SK-N-SH (cell line): ENCODE results near the gene HUWE1. TPM values are rescaled to one million over a fixed set of nuclear protein-coding genes. Genes with fewer than 3 reads are reported as not detected.

Experiments
- CTCF ChIA-PET: fragments of 300-600, 350-600 bp; formaldehyde crosslinking; extraction: SDS; loops from one replicate; lab custom pipeline; 2021; lab: Yijun Ruan, JAX
- POLR2A ChIA-PET: fragments of 350-600 bp; sonication (Branson Sonifier 250); formaldehyde crosslinking; extraction: SDS; loops from one replicate; lab custom pipeline; 2020; ENCODE audit warnings: antibody characterized with exemption, inconsistent platforms; lab: Yijun Ruan, JAX
- DNase-seq: peaks from one replicate; pipeline ENCODE4 v3.0.0; 2012
- H2AFZ ChIP-seq: fragments of 200-600 bp; sonication (generic); 2 replicates; pipeline ENCODE4 v1.8.1; 2016; ENCODE audit warnings: antibody characterized with exemption, mild to moderate bottlenecking, low read depth
- H3F3A ChIP-seq: fragments of 200-600 bp; sonication (generic); replicated peaks from 2 replicates; pipeline ENCODE3; 2016; ENCODE audit warnings: antibody characterized with exemption, mild to moderate bottlenecking; ENCODE audit not compliant: insufficient read depth
- H3K27ac ChIP-seq, 2 experiments: fragments of 200-500 bp in 1 of 2; fragments of 200-600 bp in 1 of 2; sonication (Bioruptor generic) in 1 of 2; sonication (generic), shearing (Covaris generic) in 1 of 2; 2 replicates each; pipeline versions ENCODE4 v1.5.1 to v1.6.1; 2014 to 2016; ENCODE audit warnings: low read depth in 2 of 2, inconsistent platforms in 1 of 2, low read length in 1 of 2, mild to moderate bottlenecking in 1 of 2, mixed read lengths in 1 of 2
- H3K27me3 ChIP-seq: fragments of 200-600 bp; sonication (generic), shearing (Covaris generic); 2 replicates; pipeline ENCODE4 v1.6.1; 2016; ENCODE audit warnings: mixed run types; ENCODE audit not compliant: insufficient read depth
- H3K36me3 ChIP-seq, 2 experiments: fragments of 200-500 bp in 1 of 2; fragments of 200-600 bp in 1 of 2; sonication (Bioruptor generic) in 1 of 2; sonication (generic) in 1 of 2; replicated peaks in 1 of 2; 2 replicates each; pipeline versions ENCODE3 to v1.5.1; 2014 to 2016; ENCODE audit warnings: low read length in 1 of 2, mild to moderate bottlenecking in 1 of 2; ENCODE audit not compliant: insufficient read depth in 2 of 2, control insufficient read depth in 1 of 2
- H3K4me1 ChIP-seq, 2 experiments: fragments of 200-500 bp in 1 of 2; fragments of 200-600 bp in 1 of 2; sonication (Bioruptor generic) in 1 of 2; sonication (generic), shearing (Covaris generic) in 1 of 2; 2 replicates each; pipeline versions ENCODE4 v1.5.1 to v1.6.1; 2014 to 2016; ENCODE audit warnings: low read depth in 1 of 2, low read length in 1 of 2, mixed run types in 1 of 2; ENCODE audit not compliant: insufficient read depth in 2 of 2, control insufficient read depth in 1 of 2
- H3K4me2 ChIP-seq: fragments of 200-600 bp; sonication (generic), shearing (Covaris generic); 2 replicates; pipeline ENCODE4 v1.6.1; 2017; ENCODE audit warnings: mixed run types
- H3K4me3 ChIP-seq, 2 experiments: fragments of 200-500 bp in 1 of 2; fragments of 200-600 bp in 1 of 2; sonication (Bioruptor generic) in 1 of 2; sonication (generic), shearing (Covaris generic) in 1 of 2; 2 replicates each; pipeline versions ENCODE4 v1.5.1 to v1.8.1; 2014 to 2016; ENCODE audit warnings: low read depth in 2 of 2, inconsistent platforms in 1 of 2, low read length in 1 of 2, mild to moderate bottlenecking in 1 of 2, mixed read lengths in 1 of 2, moderate library complexity in 1 of 2
- H3K79me2 ChIP-seq: fragments of 200-600 bp; sonication (generic); 2 replicates; pipeline ENCODE4 v1.8.1; 2017; ENCODE audit warnings: mild to moderate bottlenecking; ENCODE audit not compliant: insufficient read depth
- H3K9ac ChIP-seq: fragments of 200-600 bp; sonication (generic); 2 replicates; pipeline ENCODE4 v1.6.1; 2017; ENCODE audit warnings: mixed run types
- H3K9me2 ChIP-seq: fragments of 200-600 bp; sonication (generic); 2 replicates; pipeline ENCODE4 v1.6.1; 2017; ENCODE audit warnings: mixed run types
- H3K9me3 ChIP-seq: fragments of 200-600 bp; sonication (generic); 2 replicates; pipeline ENCODE4 v1.6.1; 2017; ENCODE audit warnings: mixed run types, mild to moderate bottlenecking, moderate library complexity
- H4K20me1 ChIP-seq: fragments of 200-600 bp; sonication (generic); 2 replicates; pipeline ENCODE4 v1.6.1; 2017; ENCODE audit warnings: mild to moderate bottlenecking, mixed run types; ENCODE audit not compliant: insufficient read depth
- EP300 ChIP-seq, 2 experiments: IDR thresholded peaks; 2 replicates each; pipeline versions ENCODE4 v1.4.0 to v1.6.1; 2012; ENCODE audit warnings: borderline replicate concordance in 1 of 2, low read depth in 1 of 2, low read length in 1 of 2
- FOSL2 ChIP-seq: IDR thresholded peaks from 2 replicates; pipeline ENCODE4 v1.4.0; 2012; ENCODE audit warnings: low read depth, mild to moderate bottlenecking, moderate library complexity, borderline replicate concordance
- GATA2 ChIP-seq: sonication (generic); formaldehyde crosslinking; IDR thresholded peaks from 2 replicates; pipeline ENCODE4 v1.5.0; 2020; ENCODE audit warnings: mild to moderate bottlenecking, missing genetic modification reagents
- JUND ChIP-seq: IDR thresholded peaks from 2 replicates; pipeline ENCODE4 v1.4.0; 2012
- MEF2A ChIP-seq: IDR thresholded peaks from 2 replicates; pipeline ENCODE4 v1.4.0; 2012; ENCODE audit warnings: low read depth, borderline replicate concordance
- MXI1 ChIP-seq: IDR thresholded peaks from 2 replicates; pipeline ENCODE4 v1.6.1; 2012; ENCODE audit warnings: mild to moderate bottlenecking, low read depth, low read length, improper control_type of control experiment
- NFIC ChIP-seq: IDR thresholded peaks from 2 replicates; pipeline ENCODE4 v1.4.0; 2012; ENCODE audit warnings: borderline replicate concordance
- NRF1 ChIP-seq: IDR thresholded peaks from 2 replicates; pipeline ENCODE4 v1.6.1; 2012; ENCODE audit warnings: low read depth, mild to moderate bottlenecking, low read length
- POLR2AphosphoS5 ChIP-seq: IDR thresholded peaks from 2 replicates; pipeline ENCODE4 v1.6.1; 2012; ENCODE audit warnings: low read depth, low read length
- RAD21 ChIP-seq: IDR thresholded peaks from 2 replicates; pipeline ENCODE4 v1.6.1; 2012; ENCODE audit warnings: mild to moderate bottlenecking, low read length
- RCOR1 ChIP-seq: fragments of 150-350 bp; IDR thresholded peaks from 2 replicates; pipeline ENCODE4 v1.6.1; 2017; ENCODE audit warnings: antibody characterized with exemption, low read length
- RFX5 ChIP-seq: IDR thresholded peaks from 2 replicates; pipeline ENCODE4 v1.6.1; 2012; ENCODE audit warnings: mild to moderate bottlenecking, improper control_type of control experiment, low read length
- SMC3 ChIP-seq: IDR thresholded peaks from 2 replicates; pipeline ENCODE4 v1.6.1; 2012; ENCODE audit warnings: low read depth, low read length, improper control_type of control experiment
- TCF12 ChIP-seq: IDR thresholded peaks from 2 replicates; pipeline ENCODE4 v1.4.0; 2012
- TEAD4 ChIP-seq: IDR thresholded peaks from 2 replicates; pipeline ENCODE4 v1.4.0; 2012; ENCODE audit warnings: mild to moderate bottlenecking, borderline replicate concordance; ENCODE audit not compliant: insufficient read depth
- WGBS: methylation state at CpG from one replicate; pipeline ENCODE4 v1.1.6; 2017; ENCODE audit warnings: low lambda C conversion rate; 5-methylcytosine and 5-hydroxymethylcytosine counted together
- polyA plus RNA-seq, 3 experiments: library from polyadenylated mRNA; depleted of rRNA; stranded (reverse); fragments of >200 nt; gene quantifications; 2 replicates each; pipeline ENCODE4 v1.2.3, GENCODE V29; 2012
- TF ChIP-seq, protein P1 (sequence below): IDR thresholded peaks from 2 replicates; pipeline ENCODE4 v1.6.1; 2012; ENCODE audit warnings: mild to moderate bottlenecking, low read depth, low read length, moderate library complexity
- TF ChIP-seq, protein P2 (sequence below): fragments of 200-600 bp; sonication (generic); IDR thresholded peaks from 2 replicates; pipeline ENCODE4 v1.6.1; 2017; ENCODE audit warnings: antibody characterized with exemption, mild to moderate bottlenecking, moderate library complexity
- TF ChIP-seq, protein P3 (sequence below): fragments of 150-350 bp; IDR thresholded peaks from 2 replicates; pipeline ENCODE4 v1.6.1; 2017; ENCODE audit warnings: antibody characterized with exemption, low read length, low read depth, borderline replicate concordance
- TF ChIP-seq, protein P4 (sequence below): fragments of 150-350 bp; IDR thresholded peaks from 2 replicates; pipeline ENCODE4 v1.6.1; 2016; ENCODE audit warnings: mild to moderate bottlenecking, low read depth, low read length
- TF ChIP-seq, protein P5 (sequence below): IDR thresholded peaks from 2 replicates; pipeline ENCODE4 v1.4.0; 2012; ENCODE audit warnings: low read depth, borderline replicate concordance

HUWE1 gene
- polyA plus RNA-seq, 1 of the 3 experiments (the other 2 are of a cell fraction) = 43.4 TPM

DNA sequence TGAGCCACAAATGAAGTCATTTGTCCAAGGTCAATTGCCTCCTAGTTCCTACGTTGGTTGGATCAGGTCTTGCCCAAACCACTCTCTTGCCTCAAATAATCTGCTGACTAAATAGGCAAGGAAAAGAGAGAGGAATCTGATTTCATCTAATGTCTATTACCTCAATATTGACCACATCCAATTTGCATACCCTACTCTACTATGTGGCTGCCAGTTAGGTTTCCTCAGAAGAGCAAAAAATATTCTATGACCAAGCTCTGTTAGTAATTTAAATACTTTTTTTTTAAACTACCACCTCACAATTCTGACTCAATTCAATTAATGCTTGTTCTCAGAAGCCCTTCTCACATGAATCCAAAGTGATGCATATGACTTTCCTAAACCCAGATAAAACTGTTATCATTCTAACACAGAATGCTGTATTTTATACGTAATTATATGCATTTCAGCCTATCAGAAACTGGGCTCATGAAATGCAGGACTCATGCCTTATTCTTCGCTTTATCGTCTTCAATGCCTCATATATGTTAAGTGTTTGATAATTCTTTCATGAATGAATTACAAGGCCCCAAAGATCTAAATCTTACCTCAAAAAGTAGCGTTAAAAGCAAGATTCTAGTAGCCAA lies 98.6 kb downstream of the HUWE1 start:
- H3K9ac ChIP-seq = no peak overlapping the region
- no peak for TF ChIP-seq POLR2AphosphoS5
- no peak for TF ChIP-seq JUND
- TF ChIP-seq, protein P1, sequence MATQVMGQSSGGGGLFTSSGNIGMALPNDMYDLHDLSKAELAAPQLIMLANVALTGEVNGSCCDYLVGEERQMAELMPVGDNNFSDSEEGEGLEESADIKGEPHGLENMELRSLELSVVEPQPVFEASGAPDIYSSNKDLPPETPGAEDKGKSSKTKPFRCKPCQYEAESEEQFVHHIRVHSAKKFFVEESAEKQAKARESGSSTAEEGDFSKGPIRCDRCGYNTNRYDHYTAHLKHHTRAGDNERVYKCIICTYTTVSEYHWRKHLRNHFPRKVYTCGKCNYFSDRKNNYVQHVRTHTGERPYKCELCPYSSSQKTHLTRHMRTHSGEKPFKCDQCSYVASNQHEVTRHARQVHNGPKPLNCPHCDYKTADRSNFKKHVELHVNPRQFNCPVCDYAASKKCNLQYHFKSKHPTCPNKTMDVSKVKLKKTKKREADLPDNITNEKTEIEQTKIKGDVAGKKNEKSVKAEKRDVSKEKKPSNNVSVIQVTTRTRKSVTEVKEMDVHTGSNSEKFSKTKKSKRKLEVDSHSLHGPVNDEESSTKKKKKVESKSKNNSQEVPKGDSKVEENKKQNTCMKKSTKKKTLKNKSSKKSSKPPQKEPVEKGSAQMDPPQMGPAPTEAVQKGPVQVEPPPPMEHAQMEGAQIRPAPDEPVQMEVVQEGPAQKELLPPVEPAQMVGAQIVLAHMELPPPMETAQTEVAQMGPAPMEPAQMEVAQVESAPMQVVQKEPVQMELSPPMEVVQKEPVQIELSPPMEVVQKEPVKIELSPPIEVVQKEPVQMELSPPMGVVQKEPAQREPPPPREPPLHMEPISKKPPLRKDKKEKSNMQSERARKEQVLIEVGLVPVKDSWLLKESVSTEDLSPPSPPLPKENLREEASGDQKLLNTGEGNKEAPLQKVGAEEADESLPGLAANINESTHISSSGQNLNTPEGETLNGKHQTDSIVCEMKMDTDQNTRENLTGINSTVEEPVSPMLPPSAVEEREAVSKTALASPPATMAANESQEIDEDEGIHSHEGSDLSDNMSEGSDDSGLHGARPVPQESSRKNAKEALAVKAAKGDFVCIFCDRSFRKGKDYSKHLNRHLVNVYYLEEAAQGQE = no peak
- no peaks in the 10 kb centered on the region for H3F3A ChIP-seq
- H3K9me2 ChIP-seq = no peaks in the 10 kb centered on the region
- peaks cover 4% of the 10 kb centered on the region; the same call in 1 of the 2 replicates for H3K79me2 ChIP-seq
- H3K4me2 ChIP-seq = no peak overlapping the region
- H3K9me3 ChIP-seq = no peaks in the 10 kb centered on the region
- CTCF ChIA-PET = no interaction called here
- H3K4me3 ChIP-seq = no peak overlapping the region
- H3K27me3 ChIP-seq = no peaks in the 10 kb centered on the region; the same call in 1 of the 2 replicates
- no peak for DNase-seq
- no peak overlapping the region for H3K27ac ChIP-seq
- 59% methylated on average over 5 of the region's 5 CpGs for WGBS
- H3K4me1 ChIP-seq = no peaks in the 10 kb centered on the region
- POLR2A ChIA-PET = no interaction called here
- no peak overlapping the region for H2AFZ ChIP-seq
- no peaks in the 10 kb centered on the region for H4K20me1 ChIP-seq
- H3K36me3 ChIP-seq = peaks cover 52 to 87% of the 10 kb centered on the region in 2 experiments

DNA sequence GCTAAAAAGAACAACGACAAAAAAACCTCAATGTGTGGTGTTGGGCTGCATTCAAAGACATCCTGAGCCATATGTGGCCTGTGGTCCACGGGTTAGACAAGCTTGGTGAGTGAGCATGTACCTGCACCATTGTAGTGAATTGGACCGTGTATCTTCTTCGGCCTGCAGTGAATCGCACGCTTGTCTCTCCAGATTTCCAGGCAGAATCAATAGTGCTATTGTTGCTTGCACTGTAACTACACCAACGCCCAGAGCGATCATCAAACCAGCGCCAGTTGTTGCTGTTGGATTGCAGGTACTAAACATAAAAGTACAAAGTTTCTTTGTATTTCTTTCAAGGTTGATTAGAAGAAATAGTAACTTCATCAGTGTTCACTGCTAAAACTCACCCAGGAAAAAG lies 101.6 kb downstream of the HUWE1 start:
- WGBS = 50% methylated on average over 9 of the region's 9 CpGs
- H3K27me3 ChIP-seq = no peaks in the 10 kb centered on the region; the same call in 1 of the 2 replicates
- H3K9ac ChIP-seq = no peak overlapping the region
- ChIA-PET POLR2A (no interaction called here), CTCF (no interaction called here)
- peaks cover 3% of the 10 kb centered on the region; the same call in 1 of the 2 replicates for H3K79me2 ChIP-seq
- no peaks in the 10 kb centered on the region for H3F3A ChIP-seq
- H3K4me3 ChIP-seq = no peak overlapping the region
- H3K36me3 ChIP-seq = peaks cover 56 to 87% of the 10 kb centered on the region in 2 experiments
- H3K9me3 ChIP-seq = no peaks in the 10 kb centered on the region
- H3K9me2 ChIP-seq = no peaks in the 10 kb centered on the region
- no peaks in the 10 kb centered on the region for H4K20me1 ChIP-seq
- no peaks in the 10 kb centered on the region for H3K4me1 ChIP-seq
- no peak overlapping the region for H3K4me2 ChIP-seq
- no peak overlapping the region for H3K27ac ChIP-seq
- DNase-seq = no peak
- H2AFZ ChIP-seq = no peak overlapping the region
- TF ChIP-seq SMC3 (no peak), JUND (no peak), MEF2A (no peak), GATA2 (CRISPR knock-in tag) (no peak), NRF1 (no peak), FOSL2 (no peak), RCOR1 (no peak), RFX5 (no peak), TEAD4 (no peak), TCF12 (no peak), POLR2AphosphoS5 (no peak), NFIC (no peak), EP300 (IDR thresholded peaks at IDR 0.05; ENCODE audit: borderline replicate concordance in 1 of 2, low read depth in 1 of 2, low read length in 1 of 2) (no peak), RAD21 (no peak), MXI1 (no peak)
- TF ChIP-seq, protein P2, sequence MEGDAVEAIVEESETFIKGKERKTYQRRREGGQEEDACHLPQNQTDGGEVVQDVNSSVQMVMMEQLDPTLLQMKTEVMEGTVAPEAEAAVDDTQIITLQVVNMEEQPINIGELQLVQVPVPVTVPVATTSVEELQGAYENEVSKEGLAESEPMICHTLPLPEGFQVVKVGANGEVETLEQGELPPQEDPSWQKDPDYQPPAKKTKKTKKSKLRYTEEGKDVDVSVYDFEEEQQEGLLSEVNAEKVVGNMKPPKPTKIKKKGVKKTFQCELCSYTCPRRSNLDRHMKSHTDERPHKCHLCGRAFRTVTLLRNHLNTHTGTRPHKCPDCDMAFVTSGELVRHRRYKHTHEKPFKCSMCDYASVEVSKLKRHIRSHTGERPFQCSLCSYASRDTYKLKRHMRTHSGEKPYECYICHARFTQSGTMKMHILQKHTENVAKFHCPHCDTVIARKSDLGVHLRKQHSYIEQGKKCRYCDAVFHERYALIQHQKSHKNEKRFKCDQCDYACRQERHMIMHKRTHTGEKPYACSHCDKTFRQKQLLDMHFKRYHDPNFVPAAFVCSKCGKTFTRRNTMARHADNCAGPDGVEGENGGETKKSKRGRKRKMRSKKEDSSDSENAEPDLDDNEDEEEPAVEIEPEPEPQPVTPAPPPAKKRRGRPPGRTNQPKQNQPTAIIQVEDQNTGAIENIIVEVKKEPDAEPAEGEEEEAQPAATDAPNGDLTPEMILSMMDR = no peak
- TF ChIP-seq, protein P3, sequence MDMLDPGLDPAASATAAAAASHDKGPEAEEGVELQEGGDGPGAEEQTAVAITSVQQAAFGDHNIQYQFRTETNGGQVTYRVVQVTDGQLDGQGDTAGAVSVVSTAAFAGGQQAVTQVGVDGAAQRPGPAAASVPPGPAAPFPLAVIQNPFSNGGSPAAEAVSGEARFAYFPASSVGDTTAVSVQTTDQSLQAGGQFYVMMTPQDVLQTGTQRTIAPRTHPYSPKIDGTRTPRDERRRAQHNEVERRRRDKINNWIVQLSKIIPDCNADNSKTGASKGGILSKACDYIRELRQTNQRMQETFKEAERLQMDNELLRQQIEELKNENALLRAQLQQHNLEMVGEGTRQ = no peak
- TF ChIP-seq, protein P4, sequence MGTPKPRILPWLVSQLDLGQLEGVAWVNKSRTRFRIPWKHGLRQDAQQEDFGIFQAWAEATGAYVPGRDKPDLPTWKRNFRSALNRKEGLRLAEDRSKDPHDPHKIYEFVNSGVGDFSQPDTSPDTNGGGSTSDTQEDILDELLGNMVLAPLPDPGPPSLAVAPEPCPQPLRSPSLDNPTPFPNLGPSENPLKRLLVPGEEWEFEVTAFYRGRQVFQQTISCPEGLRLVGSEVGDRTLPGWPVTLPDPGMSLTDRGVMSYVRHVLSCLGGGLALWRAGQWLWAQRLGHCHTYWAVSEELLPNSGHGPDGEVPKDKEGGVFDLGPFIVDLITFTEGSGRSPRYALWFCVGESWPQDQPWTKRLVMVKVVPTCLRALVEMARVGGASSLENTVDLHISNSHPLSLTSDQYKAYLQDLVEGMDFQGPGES = no peak
- TF ChIP-seq, protein P5, sequence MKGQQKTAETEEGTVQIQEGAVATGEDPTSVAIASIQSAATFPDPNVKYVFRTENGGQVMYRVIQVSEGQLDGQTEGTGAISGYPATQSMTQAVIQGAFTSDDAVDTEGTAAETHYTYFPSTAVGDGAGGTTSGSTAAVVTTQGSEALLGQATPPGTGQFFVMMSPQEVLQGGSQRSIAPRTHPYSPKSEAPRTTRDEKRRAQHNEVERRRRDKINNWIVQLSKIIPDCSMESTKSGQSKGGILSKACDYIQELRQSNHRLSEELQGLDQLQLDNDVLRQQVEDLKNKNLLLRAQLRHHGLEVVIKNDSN = no peak
